SK-N-MC (cell line): ENCODE results near the gene LRBA.

Experiments
- EZH2 ChIP-seq: fragments of 200-600 bp; sonication (generic); IDR thresholded peaks from one replicate; pipeline ENCODE4 v1.6.1; 2017; ENCODE audit warnings: antibody characterized with exemption
- POLR2AphosphoS5 ChIP-seq: IDR thresholded peaks from 2 replicates; pipeline ENCODE4 v1.6.1; 2012; ENCODE audit warnings: mild to moderate bottlenecking, low read depth, low read length, borderline replicate concordance

- TF ChIP-seq EZH2 (no peak), POLR2AphosphoS5 (no peak)
Observed at GRCh38 chr4:150781191-150781590, 233.9 kb downstream of the LRBA start.
